ENCODE results near the gene GZMA. TPM values are rescaled to one million over a fixed set of nuclear protein-coding genes. Genes with fewer than 3 reads are reported as not detected.
"Not testable (repeated sequence)": the region's sequence is repeated elsewhere in the genome, so short reads cannot be mapped to it uniquely, and the experiment has no call there.

The GZMA gene
- 0.51 TPM for total RNA-seq

GRCh38 chr5:55102348-55102747 is at the start of gene GZMA:
TSS of gene GZMA (plus strand) at chr5:55102646. CDS start at chr5:55102683, 37 bp downstream.
- no peak for DNase-seq

- DNase-seq, result no peak
Measured at GRCh38 chr5:55055183-55055582, 47.3 kb upstream of the GZMA start.

- DNase-seq, result no peak
Measured at GRCh38 chr5:55062039-55062779, 40.2 kb upstream of the GZMA start.

- DNase-seq, result peak; percentile 25
Measured at GRCh38 chr5:55063220-55063863, 39.1 kb upstream of the GZMA start.

GRCh38 chr5:55063899-55064298 is 38.5 kb upstream of the GZMA start:
- DNase-seq, result no peak

- no peak for DNase-seq
Measured at GRCh38 chr5:55064523-55064922, 37.9 kb upstream of the GZMA start.

- DNase-seq, result no peak
Measured at GRCh38 chr5:55066277-55066676, 36.2 kb upstream of the GZMA start.

GRCh38 chr5:55070968-55071367 is 31.5 kb upstream of the GZMA start:
- no peak for DNase-seq

- no peak for DNase-seq
Measured at GRCh38 chr5:55071413-55071812, 31.0 kb upstream of the GZMA start.

- no peak for DNase-seq
Measured at GRCh38 chr5:55072666-55073065, 29.8 kb upstream of the GZMA start.

GRCh38 chr5:55073211-55073610 is 29.2 kb upstream of the GZMA start:
- DNase-seq, result no peak

GRCh38 chr5:55081541-55081940 is 20.9 kb upstream of the GZMA start:
- no peak for DNase-seq

GRCh38 chr5:55089301-55089700 is 13.1 kb upstream of the GZMA start:
- not testable (repeated sequence) for DNase-seq

GRCh38 chr5:55091011-55091410 is 11.4 kb upstream of the GZMA start:
- DNase-seq, result not testable (repeated sequence)

- DNase-seq, result no peak
Measured at GRCh38 chr5:55096182-55096581, 6.3 kb upstream of the GZMA start.

GRCh38 chr5:55096861-55097260 is 5.6 kb upstream of the GZMA start:
- DNase-seq, result no peak

- DNase-seq, result not testable (repeated sequence)
Measured at GRCh38 chr5:55101148-55101547, 1.3 kb upstream of the GZMA start.

GRCh38 chr5:55101556-55102276 is 730 bp upstream of the GZMA start:
- no peak for DNase-seq

GRCh38 chr5:55104036-55104772 is 1.8 kb downstream of the GZMA start:
- DNase-seq, result no peak

GRCh38 chr5:55104946-55105701 is 2.7 kb downstream of the GZMA start:
- DNase-seq, result no peak

- not testable (repeated sequence) for DNase-seq
Measured at GRCh38 chr5:55105976-55106375, 3.5 kb downstream of the GZMA start.

GRCh38 chr5:55108661-55109060 is 6.2 kb downstream of the GZMA start:
- no peak for DNase-seq
